Retinal pigment epithelial cell (primary cell): ENCODE results near the gene HGF.

ENCODE experiments used
- DNase-seq: peaks from one replicate; pipeline ENCODE4 v3.0.0-alpha.2; 2010; ENCODE audit warnings: low read depth
- H3K4me3 ChIP-seq: 2 replicates; pipeline ENCODE4 v1.5.1; 2011; ENCODE audit warnings: mild to moderate bottlenecking, low read length, control low read depth, moderate library complexity
- TF ChIP-seq, protein P1 (sequence below): conservative IDR thresholded peaks from 2 replicates; pipeline ENCODE4 v1.5.1; 2011; ENCODE audit warnings: low read depth, low read length, control low read depth, inconsistent platforms

Gene HGF

GRCh38 chr7:81657551-81657950 lies 112.3 kb downstream of the HGF start:
- no peak overlapping the region for H3K4me3 ChIP-seq
- DNase-seq, result no peak
- TF ChIP-seq, protein P1, sequence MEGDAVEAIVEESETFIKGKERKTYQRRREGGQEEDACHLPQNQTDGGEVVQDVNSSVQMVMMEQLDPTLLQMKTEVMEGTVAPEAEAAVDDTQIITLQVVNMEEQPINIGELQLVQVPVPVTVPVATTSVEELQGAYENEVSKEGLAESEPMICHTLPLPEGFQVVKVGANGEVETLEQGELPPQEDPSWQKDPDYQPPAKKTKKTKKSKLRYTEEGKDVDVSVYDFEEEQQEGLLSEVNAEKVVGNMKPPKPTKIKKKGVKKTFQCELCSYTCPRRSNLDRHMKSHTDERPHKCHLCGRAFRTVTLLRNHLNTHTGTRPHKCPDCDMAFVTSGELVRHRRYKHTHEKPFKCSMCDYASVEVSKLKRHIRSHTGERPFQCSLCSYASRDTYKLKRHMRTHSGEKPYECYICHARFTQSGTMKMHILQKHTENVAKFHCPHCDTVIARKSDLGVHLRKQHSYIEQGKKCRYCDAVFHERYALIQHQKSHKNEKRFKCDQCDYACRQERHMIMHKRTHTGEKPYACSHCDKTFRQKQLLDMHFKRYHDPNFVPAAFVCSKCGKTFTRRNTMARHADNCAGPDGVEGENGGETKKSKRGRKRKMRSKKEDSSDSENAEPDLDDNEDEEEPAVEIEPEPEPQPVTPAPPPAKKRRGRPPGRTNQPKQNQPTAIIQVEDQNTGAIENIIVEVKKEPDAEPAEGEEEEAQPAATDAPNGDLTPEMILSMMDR, result no peak

DNA sequence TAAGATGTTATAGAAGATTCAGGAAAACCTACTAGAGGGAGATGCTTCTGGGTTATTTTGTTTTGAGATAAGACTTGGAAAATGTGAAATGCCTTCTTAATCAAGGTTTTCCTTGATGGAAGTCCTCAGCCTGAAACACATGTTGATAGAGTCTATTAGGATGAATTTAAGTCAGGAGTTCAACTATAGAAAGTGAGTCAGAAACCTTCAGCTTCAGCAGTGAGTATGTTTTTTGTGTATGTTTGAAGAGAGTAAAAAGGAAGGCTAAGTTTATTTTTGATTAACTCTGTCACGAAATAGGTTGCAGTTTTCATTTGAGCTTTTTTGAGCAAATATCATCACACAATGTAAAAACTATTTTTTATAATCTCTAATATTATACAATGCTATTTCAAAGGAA lies 114.6 kb downstream of the HGF start:
- TF ChIP-seq, protein P1, result no peak
- no peak overlapping the region for H3K4me3 ChIP-seq
- DNase-seq, result no peak

DNA sequence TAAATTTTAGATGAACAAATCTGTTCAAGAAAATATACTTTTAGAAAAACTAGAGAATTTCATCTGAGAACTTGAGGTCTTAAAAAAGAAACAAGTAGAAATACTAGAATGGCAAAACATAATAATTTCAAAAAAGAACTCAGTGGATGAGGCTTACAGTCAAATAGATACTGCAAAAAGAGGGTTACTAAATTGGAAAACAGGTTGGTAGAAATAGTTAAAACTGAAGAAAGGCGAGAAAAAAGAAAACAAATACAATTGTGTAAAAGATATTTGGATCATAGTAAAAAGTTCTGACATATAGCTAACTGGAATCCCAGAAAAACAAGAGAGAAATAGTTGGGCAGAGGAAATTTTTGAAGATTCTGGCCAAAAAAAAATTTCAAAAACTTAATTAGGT lies 117.6 kb downstream of the HGF start:
- TF ChIP-seq, protein P1, result no peak
- H3K4me3 ChIP-seq, result no peak overlapping the region
- no peak for DNase-seq
